HepG2 (cell line): ENCODE results near the gene TBC1D20. TPM values are rescaled to one million over a fixed set of nuclear protein-coding genes. Genes with fewer than 3 reads are reported as not detected.

Experiments
- CCDC6 ChIP-seq: sonication (generic); formaldehyde crosslinking; IDR thresholded peaks from 2 replicates; pipeline ENCODE4 v1.8.1; 2022; ENCODE audit warnings: mild to moderate bottlenecking, missing genetic modification reagents, moderate library complexity
- CEBPB ChIP-seq: IDR thresholded peaks from 2 replicates; pipeline ENCODE4 v1.6.1; 2011; ENCODE audit warnings: low read depth, low read length, improper control_type of control experiment, borderline replicate concordance
- GZF1 ChIP-seq: sonication (generic); formaldehyde crosslinking; IDR thresholded peaks from 2 replicates; pipeline ENCODE4 v1.5.1; 2020; ENCODE audit warnings: mild to moderate bottlenecking, missing genetic modification reagents
- HNRNPLL ChIP-seq: fragments of 200-400 bp; formaldehyde crosslinking; IDR thresholded peaks from 2 replicates; pipeline ENCODE4 v1.6.1; 2017; ENCODE audit warnings: mild to moderate bottlenecking, low read depth, low read length; ENCODE audit not compliant: poor library complexity, severe bottlenecking
- HOXA5 ChIP-seq: sonication (generic); formaldehyde crosslinking; IDR thresholded peaks from 2 replicates; pipeline ENCODE4 v1.4.0; 2020; ENCODE audit warnings: missing genetic modification reagents
- KDM5A ChIP-seq: fragments of 200-600 bp; sonication (generic); IDR thresholded peaks from 2 replicates; pipeline ENCODE4 v1.7.0; 2018; ENCODE audit warnings: antibody characterized with exemption, mild to moderate bottlenecking, low read length, borderline replicate concordance
- PATZ1 ChIP-seq: sonication (generic); formaldehyde crosslinking; IDR thresholded peaks from 2 replicates; pipeline ENCODE4 v1.4.0; 2020; ENCODE audit warnings: missing genetic modification reagents
- RBM22 ChIP-seq: fragments of 200-400 bp; formaldehyde crosslinking; optimal IDR thresholded peaks from 2 replicates; pipeline ENCODE3; 2017; ENCODE audit warnings: mild to moderate bottlenecking, low read length, moderate library complexity
- RERE ChIP-seq: IDR thresholded peaks from 2 replicates; pipeline ENCODE4 v1.6.1; 2016; ENCODE audit warnings: low read depth, missing genetic modification reagents, missing compliant biosample characterization
- SALL2 ChIP-seq: sonication (generic); formaldehyde crosslinking; IDR thresholded peaks from 2 replicates; pipeline ENCODE4 v1.8.1; 2023; ENCODE audit warnings: mild to moderate bottlenecking, missing genetic modification reagents, inconsistent platforms
- SNRNP70 ChIP-seq: fragments of 200-400 bp; formaldehyde crosslinking; IDR thresholded peaks from 2 replicates; pipeline ENCODE4 v1.6.1; 2017; ENCODE audit warnings: mild to moderate bottlenecking, low read depth, low read length, moderate library complexity
- TGIF2 ChIP-seq: IDR thresholded peaks from 2 replicates; pipeline ENCODE4 v1.6.1; 2016; ENCODE audit warnings: control low read depth, missing compliant biosample characterization
- ZBTB14 ChIP-seq: sonication (generic); formaldehyde crosslinking; IDR thresholded peaks from 2 replicates; pipeline ENCODE4 v1.4.0; 2020; ENCODE audit warnings: missing genetic modification reagents
- ZFP36L2 ChIP-seq: sonication (generic); formaldehyde crosslinking; IDR thresholded peaks from 2 replicates; pipeline ENCODE4 v1.4.0; 2020; ENCODE audit warnings: missing genetic modification reagents
- ZNF580 ChIP-seq: IDR thresholded peaks from 2 replicates; pipeline ENCODE4 v1.6.1; 2016; ENCODE audit warnings: low read depth, borderline replicate concordance
- ZNF672 ChIP-seq: sonication (generic); formaldehyde crosslinking; IDR thresholded peaks from 2 replicates; pipeline ENCODE4 v1.8.1; 2022; ENCODE audit warnings: missing genetic modification reagents
- ZNF770 ChIP-seq: sonication (generic); formaldehyde crosslinking; IDR thresholded peaks from 2 replicates; pipeline ENCODE4 v1.5.0; 2020; ENCODE audit warnings: mild to moderate bottlenecking, missing genetic modification reagents
- polyA plus RNA-seq, 8 experiments: library from polyadenylated mRNA; depleted of rRNA in 3 of 8; stranded (reverse) in 7 of 8; unstranded in 1 of 8; fragments of >200 nt; fragmentation: Illumina TruSeq in 4 of 8; extraction: Trizol in 4 of 8; gene quantifications; 2 replicates each; pipeline versions ENCODE4 v1.2.1 to v1.2.3, GENCODE V29; 2011 to 2016; ENCODE audit warnings: low read depth in 4 of 8, missing spikeins in 1 of 8, mixed read lengths in 1 of 8; ENCODE audit not compliant: insufficient read depth in 1 of 8
- total RNA-seq, 5 experiments: library from RNA; depleted of rRNA; stranded (reverse); fragments of >200 nt; fragmentation: Illumina TruSeq; extraction: Trizol; gene quantifications; 2 replicates each; pipeline ENCODE4 v1.2.3, GENCODE V29; 2016; ENCODE audit warnings: low read depth in 1 of 5

Gene TBC1D20
- total and polyA plus RNA-seq, 2 of the 13 experiments (the other 11 are each of a cell fraction or from before 2014, with no cell fraction given) = 36.6 to 47.1 TPM

GRCh38 chr20:407133-407952 lies 55.0 kb downstream of the TBC1D20 start (continued):
- peak; percentile 66; the same call in 1 of the 2 replicates for TF ChIP-seq ZBTB14 (CRISPR knock-in tag)
- TF ChIP-seq TGIF2 (CRISPR knock-in tag) = peak; percentile 87
- TF ChIP-seq SNRNP70 = no peak
- no peak; the same call in 1 of the 2 replicates for TF ChIP-seq PATZ1
- TF ChIP-seq RERE (CRISPR knock-in tag) = peak; percentile 51; the same call in 1 of the 2 replicates
- no peak for TF ChIP-seq KDM5A
- TF ChIP-seq HOXA5 = peak; percentile 88; the same call in 1 of the 2 replicates
- TF ChIP-seq CCDC6 (CRISPR knock-in tag) = peak; percentile 98
- peak; percentile 17; the same call in 1 of the 2 replicates for TF ChIP-seq ZNF580 (CRISPR knock-in tag)
- no peak for TF ChIP-seq CEBPB
- no peak for TF ChIP-seq HNRNPLL
- peak; percentile 93 for TF ChIP-seq RBM22
- peak; percentile 92 for TF ChIP-seq ZNF770
- TF ChIP-seq ZFP36L2 (CRISPR knock-in tag) = peak; percentile 63; the same call in 1 of the 2 replicates
- no peak for TF ChIP-seq ZNF672 (CRISPR knock-in tag)
- TF ChIP-seq GZF1 = 0 out of 2 replicates have a peak, but pooled peaks have one; percentile 56
- peak; percentile 87 for TF ChIP-seq SALL2 (CRISPR knock-in tag)
